Suppressor macrophage treated with lipopolysaccharide for 4 hours (primary cell): ENCODE data around the gene FDXR.
"Not testable (repeated sequence)": the region's sequence is repeated elsewhere in the genome, so short reads cannot be mapped to it uniquely, and the experiment has no call there.

Experiments
- DNase-seq: peaks from one replicate; pipeline ENCODE4 v3.0.0-alpha.2; 2020

FDXR gene

DNA sequence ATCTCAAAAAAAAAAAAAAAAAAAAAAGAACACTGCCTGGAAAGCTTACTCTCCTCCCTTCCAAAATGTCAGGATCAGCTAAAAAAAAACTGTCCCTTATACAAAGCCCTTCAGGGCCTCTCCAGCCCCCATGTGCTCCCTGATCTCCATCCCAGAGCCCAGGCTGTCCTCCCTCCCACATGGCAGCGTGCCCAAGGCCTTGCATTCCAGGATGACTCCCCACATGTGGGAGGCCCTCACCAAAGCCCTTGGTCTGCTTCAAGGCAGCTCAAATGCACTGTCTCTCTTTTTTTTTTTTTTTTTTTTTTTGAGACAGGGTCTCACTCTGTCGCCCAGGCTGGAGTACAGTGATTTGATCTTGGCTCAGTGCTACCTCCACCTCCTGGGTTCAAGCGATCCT, 2.3 kb downstream of the FDXR start:
- DNase-seq, result no peak

GRCh38 chr17:74870028-74870427, 2.8 kb downstream of the FDXR start:
- not testable (repeated sequence) for DNase-seq

DNA sequence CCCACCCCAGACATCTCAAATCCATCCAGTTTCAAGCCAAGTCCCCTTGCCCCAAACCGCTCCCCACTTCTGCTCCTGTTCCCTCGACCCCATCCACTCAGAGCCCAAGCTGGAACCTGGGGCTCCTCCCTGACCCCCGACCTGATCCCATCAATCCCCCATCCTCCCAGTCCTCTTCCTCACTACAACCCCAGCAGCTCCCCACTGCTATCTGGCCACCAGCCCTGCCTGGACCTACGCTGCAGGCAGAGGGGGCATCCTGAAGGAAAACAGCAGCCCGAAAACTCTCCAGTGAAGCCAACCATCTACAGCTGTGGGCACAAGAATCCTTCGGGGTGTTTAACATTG, 3.9 kb downstream of the FDXR start:
- no peak for DNase-seq

GRCh38 chr17:74868251-74868907, 4.4 kb downstream of the FDXR start:
- DNase-seq, result no peak

GRCh38 chr17:74866198-74866835, 6.5 kb downstream of the FDXR start:
- DNase-seq, result no peak

GRCh38 chr17:74865504-74866197, 7.1 kb downstream of the FDXR start:
- no peak for DNase-seq

- DNase-seq, result peak; percentile 85
These were observed 7.9 kb downstream of the FDXR start for GRCh38 chr17:74864866-74865395.

DNA sequence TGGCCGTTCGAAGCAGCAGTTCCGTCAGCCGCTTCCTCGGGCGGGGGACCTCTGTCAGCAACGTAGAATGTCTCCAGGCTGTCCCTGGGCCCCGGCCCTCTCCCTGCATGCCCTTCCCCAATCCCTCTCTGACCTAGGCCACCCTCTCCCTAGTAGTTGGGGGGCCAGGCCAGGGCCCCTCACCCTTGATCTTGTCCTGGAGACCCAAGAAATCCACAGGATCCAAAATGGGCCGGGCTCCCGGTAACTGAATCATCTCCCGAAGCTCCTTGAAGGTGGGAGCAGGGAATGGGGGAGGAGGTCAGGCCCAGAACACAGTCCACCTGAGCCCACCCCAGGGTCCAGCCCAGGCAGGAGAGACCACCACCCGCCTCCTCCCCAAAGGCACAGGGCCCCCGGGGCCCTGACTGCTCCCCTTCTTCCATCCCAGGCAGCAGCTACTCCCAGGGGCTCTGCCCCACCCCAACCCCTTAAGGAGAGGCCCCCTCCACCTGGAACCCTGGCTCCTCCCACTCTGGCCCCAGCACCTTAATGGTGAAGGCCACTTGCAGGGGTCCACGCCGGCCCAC, 8.4 kb downstream of the FDXR start:
- no peak for DNase-seq

GRCh38 chr17:74863420-74864296, 9.1 kb downstream of the FDXR start:
- no peak for DNase-seq

DNA sequence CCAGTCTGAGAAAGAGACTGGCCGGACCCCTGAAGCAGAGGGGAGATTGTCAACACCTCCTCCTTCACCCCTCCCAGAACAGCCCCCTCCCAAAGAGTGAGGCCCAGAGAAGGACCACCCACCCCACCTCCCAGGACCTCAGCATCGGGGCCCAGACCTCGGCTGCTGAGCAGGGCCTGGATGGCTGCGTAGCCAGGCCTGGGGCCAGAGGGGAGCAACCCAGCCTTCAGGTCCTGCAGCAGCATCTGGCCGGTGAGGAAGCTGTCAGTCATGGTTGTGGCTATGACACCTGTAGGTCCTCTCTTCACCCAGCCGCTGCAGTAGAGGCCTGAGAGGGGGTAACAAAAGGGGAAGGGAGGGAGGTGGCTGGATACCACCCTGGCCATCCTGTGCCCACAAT, 9.9 kb downstream of the FDXR start:
- no peak for DNase-seq

DNA sequence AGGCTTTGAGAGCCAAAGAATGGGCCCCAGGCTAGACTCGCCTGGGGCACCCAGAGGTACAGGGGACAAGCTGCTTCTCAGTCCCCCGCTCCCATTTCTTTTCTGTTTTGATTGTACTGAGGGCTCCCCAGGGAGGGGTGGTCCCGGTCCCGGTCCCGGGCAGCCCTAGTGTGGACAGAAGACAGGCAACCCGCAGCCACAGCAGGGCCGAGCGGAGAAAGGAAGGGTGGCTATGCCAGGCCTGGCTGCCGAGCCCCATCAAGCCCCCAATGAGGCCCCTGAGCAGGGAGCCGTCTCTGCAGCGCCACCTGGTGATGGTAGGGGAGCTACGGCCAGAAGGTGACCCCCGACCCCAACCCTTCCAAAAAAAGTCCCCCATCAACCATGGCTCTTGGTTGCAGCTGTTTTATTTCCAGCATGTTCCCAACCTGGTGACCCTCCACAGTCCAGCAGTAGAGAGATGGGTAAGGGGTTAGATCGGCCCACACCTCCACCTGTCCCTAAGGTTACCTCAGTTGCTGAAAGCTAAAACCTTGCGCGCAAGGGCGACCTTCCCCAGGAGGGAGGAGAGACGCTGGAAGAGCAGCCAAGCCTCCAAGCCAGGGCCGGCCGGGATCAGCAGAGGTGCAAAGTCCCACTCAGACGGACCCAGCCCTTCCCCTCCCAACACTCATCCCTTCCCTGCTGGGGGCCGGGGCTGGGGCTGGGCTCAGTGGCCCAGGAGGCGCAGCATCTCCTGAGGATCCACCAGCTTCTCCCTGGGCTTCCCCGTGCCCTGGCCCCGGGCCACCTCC, 10.5 kb downstream of the FDXR start:
- peak; percentile 72 for DNase-seq

DNA sequence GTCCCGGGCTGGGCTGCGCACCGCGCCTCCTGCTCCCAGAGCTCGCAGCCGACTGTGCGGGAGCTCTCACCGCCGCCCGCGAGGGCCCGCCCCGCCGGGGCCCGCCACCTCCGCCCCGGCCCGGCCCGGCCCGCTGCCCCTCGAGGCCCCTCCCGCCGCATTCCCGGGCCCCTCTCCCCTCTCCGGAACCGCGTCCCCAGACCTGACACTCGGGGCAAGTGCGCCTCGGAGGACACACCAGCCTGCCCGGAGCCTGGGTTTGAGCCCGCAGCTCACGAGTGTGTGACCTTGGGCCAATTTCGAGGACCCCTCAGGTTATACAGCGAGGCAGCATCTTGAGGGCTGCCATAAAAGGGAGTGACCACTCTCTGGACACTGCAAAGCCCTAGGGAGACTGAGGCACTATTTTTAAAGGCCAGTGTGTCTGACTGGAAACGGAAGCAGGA, 11.1 kb downstream of the FDXR start:
- no peak for DNase-seq

DNA sequence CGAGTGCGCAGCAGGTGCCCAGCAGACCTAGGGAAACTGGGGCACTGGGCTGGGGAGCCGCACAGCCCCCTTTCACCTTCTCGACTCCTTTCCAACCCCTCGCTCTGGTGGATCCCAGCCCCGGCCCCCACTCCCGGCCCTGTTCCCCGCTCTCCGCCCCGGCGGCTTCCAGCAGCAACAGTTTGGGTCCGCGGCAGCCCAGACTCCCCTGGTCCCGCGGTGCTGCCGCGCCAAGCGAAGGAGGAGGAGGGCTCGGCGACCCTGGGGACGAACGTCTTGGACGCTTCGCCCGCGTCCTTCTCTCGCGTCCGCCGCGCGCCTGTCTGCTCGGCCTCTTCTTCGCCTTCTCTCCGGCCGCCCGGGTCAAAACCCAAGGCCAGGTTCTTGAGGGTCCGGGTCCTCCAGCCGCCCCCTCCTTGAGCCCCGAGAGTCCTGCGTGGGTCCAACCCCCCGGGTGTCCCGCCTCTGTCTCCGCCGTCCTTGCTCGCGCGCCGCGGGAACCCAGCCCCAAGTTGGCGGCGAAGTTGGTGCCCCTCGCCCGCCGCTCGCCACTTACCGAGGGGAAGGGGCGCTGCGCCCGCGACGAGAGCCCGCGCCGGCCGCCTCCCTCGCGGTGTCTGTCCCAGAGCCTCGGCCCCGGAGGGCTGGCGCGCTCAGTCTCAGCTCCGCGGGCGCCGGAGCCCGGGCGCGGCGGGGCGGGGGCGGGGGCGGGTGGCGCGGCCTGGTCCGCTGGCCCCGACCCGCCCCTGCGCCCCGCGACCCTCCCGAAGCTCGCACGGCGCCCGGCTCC, 11.7 kb downstream of the FDXR start:
- DNase-seq, result no peak

- DNase-seq, result no peak
These were observed 12.4 kb downstream of the FDXR start for GRCh38 chr17:74860229-74860871.

DNA sequence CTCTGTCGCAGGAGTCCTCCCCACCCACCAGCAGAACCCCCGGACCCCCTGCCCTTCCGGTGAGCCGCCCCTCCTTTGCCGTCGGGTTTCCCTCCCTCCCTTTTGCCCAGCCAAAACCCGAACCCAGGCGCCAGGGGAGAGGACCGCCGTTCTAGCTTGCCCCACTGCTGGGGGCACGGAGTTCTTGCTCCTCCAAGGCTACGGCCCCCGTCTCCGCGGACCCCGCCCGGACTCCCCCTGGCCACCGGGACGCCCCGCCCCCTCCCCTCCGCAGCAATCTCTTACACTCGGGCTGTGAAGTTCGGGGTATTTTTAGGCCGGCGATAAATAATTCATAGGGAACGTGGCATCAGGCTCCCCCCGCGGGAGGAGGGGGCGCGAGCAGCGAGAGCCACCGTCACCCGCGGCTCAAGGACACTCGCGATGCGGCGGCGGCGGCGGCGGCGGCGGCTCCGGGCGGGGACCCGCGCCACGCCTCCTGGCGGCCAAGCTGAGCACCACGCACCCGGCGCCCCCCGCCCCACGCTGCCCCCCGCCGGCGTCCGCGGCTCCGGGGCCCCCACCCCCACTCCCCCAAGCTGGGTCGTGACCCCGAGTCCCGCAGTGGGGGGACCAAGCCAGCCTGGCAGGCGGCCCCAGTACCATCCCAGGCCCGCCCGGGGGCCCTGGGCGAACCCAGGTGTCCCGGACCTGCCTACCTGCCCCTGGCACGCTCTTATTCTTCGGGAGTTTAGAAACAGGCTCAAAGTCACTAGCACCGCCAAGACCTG, 13.2 kb downstream of the FDXR start, which contains the start of gene GRIN2C:
Gene GRIN2C (minus strand): TSS at position 427 of the 770 bp plus-strand sequence. CDS start 4,793 bp downstream, outside the sequence.
- peak; percentile 37 for DNase-seq

- no peak for DNase-seq
These were observed 13.9 kb downstream of the FDXR start for GRCh38 chr17:74858672-74859458.

DNA sequence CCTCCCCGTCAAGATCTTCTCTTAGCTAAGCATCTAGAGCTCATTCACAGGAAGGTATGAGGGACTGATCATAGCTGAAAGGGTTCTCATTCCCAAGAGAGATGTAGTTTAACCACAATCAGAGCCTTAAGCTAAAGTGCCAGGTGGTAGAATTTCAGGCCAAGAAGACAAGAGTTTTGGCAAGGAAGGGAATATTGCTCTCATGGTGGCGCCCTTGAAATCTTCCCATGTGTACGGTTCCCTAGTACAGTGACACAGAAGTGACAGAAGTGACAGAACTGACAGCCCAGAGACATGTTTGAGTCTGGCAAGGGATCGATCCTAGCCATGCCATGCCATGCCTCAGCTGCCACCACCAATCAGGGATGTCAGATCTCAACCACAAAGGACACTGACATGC, 15.6 kb downstream of the FDXR start:
- no peak for DNase-seq

DNA sequence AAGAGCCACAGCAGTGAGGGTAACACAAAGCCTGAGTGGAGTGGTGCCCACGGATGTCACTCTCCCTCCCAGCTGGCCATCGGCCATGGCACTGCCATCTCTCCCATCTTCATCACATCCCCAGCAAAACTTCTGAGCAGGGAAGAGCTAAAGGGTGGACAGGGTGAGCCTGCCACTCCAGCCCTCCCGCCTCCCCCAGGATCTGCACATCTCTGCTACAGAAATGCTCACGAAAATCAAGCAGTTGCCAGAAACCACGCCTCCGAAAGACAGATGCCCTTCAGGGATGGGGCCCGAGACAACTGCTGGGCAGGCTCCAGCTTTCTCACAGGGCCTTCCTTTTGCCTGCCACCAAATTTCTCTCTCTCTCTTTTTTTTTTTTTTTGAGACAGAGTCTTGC, 16.7 kb downstream of the FDXR start:
- DNase-seq, result no peak

- DNase-seq, result no peak
These were observed 17.5 kb downstream of the FDXR start for GRCh38 chr17:74855323-74855722.
